HG03565 (cell line): Measurements from ENCODE around the gene TAS1R3.

Experiments
- ATAC-seq: cut with Tn5 transposase; IDR thresholded peaks from one replicate; pipeline ENCODE4 v1.9.1; 2021; ENCODE audit warnings: mild to moderate bottlenecking, moderate library complexity; ENCODE audit not compliant: unreplicated experiment

Gene TAS1R3

DNA sequence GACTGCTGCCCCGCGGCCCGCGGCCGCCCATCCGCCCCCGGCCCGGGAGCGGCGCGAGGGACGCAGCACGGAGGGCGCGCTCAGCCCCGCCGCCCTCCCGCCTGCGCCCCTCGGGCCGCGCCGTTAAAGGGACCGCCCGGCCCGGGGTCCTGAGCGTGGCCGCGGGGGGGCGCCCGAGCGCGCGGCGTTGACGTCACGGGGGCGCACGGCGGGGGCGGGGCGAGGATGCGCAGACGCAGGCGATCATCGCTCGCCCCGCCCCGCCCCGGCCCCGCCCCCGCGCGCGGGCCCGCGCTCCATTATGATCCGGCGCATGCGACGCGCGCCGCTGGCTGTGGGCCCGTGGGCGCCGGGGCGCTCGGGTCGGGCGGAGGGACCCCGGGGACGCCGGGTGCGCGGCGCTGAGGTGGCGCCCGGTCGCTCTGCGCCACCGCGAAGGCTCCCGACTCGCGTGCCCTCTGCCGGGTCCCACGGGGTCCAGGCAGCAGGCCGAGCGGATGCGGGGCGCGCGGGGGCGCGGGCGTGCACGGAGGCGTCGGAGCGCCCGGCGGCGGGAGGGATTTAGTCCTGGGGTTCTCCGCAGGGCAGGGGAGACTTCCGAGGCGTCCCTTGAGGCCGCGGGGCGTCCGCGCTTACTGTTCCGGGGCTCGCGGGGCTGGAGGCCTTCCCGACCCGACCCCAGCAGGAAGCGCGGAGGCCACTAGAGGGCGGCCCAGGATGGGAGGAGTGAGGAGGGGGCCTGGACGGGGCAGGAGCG is 18.4 kb downstream of the TAS1R3 start, which contains the start of gene DVL1:
Gene DVL1 (minus strand): TSS at position 163 of the 757 bp plus-strand sequence. CDS start 353 bp downstream, outside the sequence.
- ATAC-seq = peak; percentile 49

DNA sequence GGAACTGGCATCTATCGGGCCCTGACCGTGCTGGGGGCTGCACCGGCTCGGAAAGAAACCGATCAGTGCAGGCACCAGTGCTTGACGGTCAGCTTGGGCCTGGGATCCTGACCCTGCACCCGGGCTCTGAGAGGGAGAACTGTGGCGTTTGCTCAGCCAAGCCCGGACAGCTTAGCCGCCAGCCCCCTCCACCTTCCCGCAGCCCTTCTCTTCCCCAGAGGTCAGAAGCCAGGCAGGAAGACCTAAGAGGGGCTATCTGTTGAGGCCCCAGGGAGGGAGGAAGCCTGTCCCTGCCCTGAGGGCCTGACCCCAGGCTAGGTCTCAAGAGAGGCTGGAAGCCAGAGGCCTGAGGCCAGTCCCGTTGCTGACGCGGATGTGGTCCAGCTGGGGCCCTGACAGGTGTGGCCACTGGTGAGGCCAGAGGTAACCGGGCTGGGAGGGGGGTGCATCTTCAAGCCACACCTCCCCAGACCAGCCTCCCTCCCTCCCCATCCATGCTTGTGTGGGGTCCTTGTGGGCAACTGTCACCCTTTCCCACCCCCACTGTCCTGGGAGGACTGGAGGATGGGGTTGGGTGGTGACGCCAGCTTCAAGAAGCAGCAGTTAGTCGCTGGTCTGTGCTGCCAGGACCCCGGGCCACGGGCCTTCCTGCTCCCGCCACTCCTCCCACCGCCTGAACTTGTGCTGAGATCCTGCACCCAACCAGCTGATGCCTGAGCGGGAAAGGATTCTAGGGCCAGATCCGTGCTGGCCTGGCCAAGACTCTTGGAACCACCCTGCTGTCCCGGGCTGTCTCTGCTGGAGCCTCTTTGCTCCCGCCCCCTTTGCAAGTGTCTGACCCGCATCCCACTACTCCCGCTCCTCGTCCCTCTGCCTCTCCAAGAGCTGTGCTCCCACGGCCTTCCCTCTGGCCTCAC is 20.7 kb downstream of the TAS1R3 start:
- ATAC-seq = no peak

DNA sequence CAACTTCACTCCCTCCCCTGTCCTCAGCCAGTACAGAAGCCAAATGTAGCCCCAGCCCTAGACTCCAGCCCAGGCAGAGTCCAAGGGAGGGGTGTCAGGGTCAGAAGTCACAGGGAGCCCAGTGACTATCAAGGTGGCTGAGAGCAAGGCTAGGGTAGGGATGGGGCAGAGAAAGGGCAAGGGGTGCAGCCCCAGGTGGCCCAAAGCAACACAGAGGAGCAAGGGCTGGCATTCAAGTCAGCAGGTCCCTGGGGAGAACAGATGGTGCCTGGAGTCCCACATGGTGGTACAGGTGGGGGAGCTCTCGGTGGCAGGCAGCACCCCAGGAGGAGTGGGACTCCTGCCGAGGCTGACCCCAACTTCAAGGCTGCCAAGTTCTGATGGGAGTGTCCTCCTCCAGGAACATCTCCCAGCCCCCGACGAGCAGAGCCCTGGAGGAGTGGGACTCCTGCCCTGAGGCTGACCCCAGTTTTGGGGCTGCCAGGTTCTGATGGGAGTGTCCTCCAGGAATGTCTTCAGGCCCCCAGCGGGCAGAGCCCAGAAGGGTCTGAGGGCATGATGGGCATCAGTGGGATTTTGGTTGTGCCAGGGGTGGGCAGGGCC is 21.8 kb downstream of the TAS1R3 start:
- no peak for ATAC-seq

DNA sequence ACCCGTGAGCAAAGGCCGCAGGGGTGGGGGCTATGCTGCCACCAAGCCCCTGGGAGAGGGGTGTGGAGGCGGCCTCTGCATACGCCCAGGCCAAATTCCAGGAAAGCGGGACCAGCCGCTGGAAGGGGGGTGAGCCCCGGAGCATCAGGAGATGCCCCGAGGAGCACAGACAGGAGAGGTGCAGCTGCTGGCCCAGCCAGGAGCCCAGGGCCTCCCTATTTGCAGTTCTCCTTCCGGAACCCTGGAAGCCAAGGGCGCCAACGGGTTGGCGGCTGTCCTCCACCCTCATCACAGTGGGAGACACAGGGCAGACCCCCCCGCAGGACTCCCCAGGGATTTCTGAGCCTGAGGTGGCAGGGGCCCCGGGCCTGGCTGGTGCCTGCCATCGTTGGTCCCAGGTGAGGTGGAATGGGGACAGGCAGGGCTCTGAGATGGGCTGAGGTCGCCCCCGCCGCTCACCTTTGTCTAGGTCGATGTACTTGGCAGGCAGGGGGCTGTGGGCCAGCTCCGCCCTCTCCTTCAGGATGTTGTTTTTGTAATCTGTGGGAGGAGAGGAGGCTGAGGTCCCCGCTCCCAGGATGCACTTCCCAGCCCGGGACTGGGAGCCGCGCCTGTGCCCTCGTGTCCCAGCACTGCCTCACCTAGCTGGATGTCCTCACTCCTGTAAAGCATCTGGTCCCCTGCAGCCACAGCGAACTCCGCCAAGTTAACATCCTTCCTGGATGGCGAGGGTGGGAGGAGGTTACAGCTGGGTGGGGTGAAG is 22.5 kb downstream of the TAS1R3 start:
- ATAC-seq = no peak

DNA sequence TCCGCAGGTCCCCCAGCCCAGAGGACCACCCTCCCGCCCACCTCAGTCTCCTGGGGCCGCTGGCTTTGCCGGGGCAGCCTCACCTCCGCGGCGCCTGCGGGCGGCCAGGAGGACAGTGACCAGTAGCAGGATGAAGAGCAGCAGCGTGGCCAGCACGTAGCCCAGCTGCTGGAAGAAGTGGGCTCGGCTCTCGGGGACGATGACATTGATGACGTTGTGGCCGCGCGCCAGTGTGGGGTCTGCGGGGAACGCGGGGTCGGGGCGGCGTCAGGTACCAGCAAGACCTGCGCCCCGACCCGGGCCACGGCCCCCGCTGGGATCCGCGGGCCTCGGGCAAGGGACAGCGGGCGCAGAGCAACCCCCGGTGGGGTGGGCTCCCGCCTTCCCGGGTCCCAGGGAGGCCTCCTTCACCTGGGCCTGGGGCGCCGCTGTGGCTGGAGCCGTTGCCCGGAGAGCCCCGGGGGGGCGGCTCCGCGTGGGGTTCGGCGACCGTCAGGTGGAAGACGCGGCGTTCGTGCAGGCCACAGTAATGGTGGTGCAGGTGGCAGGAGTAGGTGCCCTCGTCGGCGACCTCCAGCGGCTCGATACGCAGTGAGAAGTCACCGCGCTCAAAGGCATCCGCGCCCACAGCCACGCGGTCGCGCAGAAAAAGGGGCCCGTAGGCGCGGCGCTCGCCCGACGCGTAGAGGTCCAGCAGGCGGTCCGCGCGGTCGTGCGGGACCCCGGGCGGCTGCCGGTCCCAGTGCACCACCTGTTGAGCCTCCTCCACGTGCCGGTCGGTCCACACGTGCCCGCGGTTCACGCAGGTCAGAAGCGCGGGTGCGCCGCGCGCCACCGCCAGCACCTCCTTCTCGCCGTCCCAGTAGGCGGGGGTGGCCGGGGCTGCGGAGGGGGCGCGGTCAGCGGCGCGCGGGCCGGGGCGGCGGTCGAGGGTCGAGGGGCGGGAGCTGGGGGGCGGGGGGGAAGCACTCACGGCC is 23.5 kb downstream of the TAS1R3 start:
- ATAC-seq = no peak

DNA sequence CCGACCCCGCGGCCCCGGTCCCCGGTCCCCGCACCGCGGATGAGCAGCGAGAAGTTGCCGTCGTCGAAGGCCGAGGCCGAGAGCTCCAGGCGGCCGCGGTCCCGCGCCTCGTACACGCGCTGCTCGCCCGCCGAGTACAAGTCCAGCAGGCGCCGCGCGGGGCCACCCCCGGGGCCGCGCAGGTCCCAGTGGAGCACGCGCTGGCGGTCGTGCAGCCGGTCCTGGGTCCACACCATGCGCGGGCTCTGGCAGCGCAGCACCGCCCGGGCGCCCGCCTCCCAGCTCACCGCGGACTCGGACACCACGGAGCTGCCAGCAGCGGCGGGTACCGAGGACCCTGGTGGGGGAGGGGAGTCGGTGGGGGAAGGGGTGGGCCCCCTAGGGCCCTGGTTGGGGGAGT is 24.3 kb downstream of the TAS1R3 start:
- ATAC-seq = no peak

DNA sequence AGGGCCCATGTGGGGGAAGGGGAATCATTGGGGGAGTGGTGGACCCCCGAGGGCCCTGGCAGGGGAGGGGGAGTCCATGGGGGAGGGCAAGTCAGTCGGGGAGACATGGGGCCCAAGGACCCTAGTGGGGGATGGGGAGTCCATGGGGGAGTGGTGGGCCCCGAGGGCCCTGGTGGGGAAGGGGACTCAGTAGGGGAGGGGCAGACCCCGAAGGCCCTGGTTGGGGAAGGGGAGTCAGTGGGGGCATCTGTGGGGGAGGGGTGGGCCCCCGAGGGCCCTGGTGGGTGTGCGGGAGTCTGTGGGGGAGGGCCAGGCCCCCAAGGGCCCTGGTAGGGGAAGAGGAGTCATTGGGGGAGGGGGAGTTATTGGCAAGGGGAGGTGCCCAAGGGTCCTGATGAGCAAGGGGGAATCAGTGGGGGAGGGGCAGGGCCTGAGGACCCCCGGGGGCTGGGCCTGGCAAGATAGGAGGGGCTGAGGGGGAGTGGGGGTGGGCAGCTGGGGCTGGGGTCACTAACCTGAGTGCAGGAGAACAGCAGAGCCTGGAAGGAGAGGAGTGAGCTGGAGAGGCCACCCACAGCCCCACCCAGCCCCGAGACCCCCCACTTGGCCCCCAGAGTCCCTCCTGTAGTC is 25.2 kb downstream of the TAS1R3 start:
- no peak for ATAC-seq

DNA sequence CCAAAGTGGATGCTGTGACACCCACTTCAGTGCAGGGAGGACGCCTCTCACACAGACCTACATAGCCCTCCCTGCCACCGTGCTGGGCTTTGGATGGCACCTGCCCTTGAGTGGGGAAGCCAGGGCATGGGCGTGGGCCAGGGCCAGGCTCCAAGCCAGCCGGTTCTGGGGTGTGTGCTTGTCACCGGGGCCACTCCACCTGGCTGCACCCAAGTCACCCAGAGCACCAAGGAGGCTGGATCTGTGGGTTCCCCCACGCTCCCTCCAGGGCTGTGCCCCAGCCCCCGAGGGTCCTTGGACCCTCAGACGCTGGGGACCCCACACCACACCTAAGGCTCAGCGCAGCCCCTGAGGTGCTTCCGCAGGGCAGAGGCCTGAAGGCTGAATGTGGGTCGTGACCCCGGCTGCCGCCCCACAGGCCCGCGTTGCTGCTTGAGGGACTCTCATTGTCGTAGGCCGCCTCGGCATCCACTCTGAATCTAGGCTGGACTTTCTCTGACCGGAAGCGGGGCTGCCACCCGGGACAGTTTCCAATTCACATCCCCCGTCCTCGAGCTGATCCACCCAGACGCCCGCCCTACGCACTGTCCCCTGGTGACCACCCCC is 25.8 kb downstream of the TAS1R3 start:
- no peak for ATAC-seq

DNA sequence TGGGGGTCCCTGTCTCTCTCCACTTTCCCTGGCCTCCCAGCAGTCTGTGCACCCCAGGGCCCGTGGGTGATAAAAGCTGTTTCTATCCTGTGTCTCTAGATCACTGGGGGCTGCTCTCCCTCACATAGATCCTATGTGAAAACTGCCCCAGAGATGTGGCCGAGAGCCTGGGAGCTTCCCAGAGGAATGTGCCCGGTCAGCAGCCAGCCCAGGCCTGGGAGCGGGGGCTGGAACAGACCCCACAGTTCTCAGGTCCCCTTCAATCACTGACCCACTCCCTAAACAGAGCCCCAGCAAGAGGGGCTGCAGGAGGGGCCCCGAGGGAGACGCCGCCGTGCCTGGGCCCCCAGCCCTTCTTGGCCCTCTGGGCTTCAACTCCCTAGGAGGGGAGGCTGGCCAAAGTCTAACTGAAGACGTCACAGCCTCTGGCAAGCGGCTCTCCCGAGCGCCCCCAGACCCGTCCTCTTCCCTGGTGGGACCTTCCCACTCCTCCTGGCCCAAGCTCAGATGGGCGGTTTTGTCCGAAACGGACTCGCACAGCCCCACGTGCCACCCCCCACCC is 26.9 kb downstream of the TAS1R3 start:
- no peak for ATAC-seq

DNA sequence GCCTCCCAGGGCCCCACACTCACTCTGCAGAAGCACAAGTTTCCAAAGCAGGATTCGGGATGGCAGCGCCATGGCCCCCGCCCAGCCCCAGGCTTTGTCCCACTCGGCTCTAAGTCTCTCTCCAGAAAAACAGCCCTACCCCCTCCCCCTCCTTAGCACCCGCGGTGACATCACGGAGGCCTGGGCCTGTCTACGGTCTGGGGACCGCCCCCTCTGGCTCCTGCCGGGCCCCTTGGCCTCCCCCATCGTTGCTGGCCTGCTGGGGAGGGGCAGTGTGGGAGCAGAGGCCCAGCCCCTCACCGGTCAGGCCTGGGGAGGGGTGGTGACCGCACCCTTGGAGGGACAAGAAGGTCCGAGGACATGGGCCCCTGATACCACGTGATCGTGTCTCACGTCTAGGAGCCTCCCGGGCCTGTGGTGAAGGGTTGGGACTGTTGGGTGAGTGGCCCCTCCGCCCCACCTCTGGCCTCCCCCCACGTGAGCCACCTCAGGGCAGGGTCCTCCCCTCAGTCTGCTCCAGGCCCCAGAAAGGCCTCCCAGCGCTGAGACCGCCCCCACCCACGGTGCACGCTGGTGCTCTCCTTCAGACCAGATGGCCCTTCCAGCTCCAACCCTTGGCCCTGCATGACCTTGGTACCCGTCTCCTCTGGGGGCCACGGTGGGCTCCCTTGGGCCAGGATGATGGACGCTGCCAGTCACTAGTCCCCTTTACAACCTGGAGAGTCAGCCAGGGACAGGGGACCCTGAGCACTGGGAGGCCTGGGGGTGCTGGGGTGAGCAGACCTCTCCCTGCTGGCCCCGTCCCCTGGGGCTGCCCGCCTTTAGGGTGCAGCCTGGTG is 27.6 kb downstream of the TAS1R3 start, which contains the start of gene MXRA8:
Gene MXRA8 (minus strand): TSS at position 123 of the 839 bp plus-strand sequence. CDS start 51 bp downstream, at position 72.
- no peak for ATAC-seq

DNA sequence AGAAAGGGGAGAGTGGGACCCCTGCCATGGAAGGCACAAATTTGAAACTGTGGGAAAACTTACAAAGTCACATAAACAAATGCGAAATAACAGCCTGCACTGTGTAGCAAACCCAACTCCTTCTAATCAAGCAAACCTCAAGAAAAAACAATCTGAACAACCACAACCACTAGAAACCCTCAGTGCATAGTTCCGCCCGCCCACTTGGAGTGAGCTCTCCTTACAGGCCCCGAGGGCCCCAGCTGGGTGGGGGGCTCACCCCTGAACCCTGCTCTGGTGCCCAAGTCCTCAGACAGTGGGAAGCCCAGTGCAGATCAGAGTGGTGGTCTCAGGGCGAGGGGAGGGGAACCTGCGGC is 28.2 kb downstream of the TAS1R3 start:
- no peak for ATAC-seq

DNA sequence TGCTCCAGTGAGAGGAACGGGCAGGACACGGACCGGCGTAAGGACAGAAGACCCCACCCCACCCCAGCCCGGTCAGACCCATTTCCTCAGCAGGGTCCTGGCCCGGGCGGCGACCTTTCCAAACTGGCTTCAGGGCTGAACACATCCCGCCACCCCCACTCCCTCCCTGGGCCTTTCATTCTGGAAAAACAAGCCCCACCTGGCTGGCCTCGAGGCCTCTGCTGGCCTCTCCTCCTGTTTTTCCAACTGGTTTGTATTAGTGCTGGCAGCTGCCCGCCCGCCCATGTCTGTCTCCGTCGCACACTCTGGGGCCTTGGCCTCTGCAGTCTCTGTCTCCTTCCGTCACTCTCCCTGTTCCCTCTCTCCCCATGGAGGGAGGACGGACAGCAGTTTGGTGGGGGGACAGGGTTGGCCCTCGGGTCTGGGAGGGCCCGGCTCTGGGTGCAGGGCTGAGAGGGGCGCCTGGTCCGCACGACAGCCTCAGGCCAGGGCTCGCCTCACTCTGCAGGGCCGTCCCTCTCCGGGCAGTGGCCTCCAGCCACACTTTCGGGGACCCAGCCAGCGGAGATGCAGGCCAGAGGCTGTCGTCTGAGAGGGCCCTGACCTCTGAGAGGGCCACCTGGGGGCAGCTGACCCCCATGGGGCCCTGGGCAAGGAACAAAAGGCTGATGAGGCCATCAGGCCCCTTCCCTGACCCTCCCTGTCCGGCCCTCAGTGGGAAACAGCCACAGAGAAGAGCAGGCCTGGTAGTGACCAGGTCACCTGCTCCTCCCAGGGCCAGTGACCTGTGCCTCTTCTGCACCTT is 28.8 kb downstream of the TAS1R3 start:
- no peak for ATAC-seq

DNA sequence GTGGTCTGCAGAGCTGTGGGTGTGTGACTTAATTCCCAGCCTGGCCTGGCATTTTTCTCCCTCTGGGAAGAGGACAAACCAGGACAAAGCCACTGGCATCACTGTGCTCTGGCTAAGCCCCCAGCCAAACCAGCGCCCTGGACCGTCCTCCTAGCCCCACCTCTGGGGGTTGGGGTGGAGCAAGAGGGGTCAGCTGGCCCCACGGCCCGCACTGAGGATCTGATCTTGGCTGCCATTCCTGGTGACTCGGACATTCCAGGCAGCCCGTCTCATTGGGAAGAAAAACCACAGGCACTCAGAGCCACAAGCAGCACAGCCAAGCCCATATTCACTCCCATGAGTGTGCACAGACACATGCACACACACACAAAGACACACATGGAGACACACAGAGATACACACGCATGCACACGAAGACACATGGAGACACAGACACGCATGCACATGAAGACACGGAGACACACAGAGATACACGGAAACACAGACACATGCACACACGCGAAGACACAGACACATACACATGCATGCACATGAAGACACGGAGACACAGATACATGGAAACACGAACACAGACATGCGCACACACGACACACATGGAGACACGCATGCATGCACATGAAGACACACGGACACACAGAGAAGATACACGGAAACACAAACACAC is 29.6 kb downstream of the TAS1R3 start:
- no peak for ATAC-seq

DNA sequence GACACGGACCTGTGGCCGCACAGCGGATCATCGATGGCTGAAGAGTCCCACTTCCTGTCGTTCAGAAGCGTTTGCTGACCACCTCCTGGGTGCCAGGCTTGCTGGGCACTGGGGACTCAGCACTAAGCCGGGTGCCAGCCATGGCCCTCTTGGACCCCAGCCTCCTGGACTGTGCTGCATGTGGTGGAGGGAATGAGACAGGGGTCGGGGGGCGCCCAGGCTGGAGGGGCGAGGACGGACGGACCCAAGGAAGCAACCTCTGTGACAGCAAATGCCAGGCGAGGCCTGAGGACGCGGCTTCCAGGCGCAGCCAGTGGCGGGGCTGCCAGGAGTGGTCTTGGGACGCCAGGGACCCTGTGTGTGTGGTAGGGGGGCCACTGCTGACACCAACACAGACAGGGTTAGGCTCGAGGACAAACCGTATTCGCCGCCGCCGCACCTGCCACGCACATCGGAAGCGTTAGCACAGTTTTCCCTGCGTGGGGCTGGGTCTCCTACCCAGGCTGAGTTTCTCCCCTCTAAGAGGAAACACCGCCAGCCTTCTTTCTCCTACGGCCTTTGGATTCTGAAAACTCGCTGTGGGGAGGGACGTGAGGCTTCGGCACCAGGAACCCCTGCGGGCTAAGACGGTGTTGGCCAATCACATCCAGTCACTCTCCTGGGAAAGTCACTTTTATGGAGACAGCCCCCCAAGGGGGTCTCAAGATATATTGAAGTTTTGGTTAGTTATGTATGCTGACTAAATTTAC is 30.3 kb downstream of the TAS1R3 start:
- ATAC-seq = no peak

DNA sequence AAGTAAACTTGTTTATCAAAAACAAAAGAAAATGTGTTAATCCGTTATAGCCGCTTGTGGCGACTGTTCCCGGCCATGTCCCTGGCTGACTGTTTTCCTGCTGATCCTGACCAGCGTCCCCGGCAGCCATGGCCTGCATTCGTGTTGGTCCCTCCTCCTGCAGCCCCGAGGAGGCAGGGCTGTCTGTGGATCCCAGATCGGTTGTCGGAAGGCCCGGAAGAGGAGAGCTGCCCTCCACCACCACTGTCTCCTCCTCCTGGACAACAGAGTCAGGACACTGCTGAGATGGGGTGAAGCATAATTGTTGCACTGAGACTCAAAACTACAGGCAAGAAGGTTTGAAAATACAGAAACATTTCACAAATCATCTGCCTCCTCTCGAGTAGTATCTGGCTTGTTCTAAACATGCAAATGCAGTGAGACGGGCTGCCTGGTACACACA is 30.9 kb downstream of the TAS1R3 start:
- ATAC-seq = no peak
